Left lung (tissue), 10 donors: ENCODE data around the gene TRPT1. TPM values are rescaled to one million over a fixed set of nuclear protein-coding genes. Genes with fewer than 3 reads are reported as not detected.

Source experiments
- ATAC-seq: fragments of 200-7000 bp; cut with Tn5 transposase; one replicate; pipeline ENCODE4 v1.9.1; 2020; ENCODE audit warnings: moderate library complexity
- DNase-seq, 4 donors: peaks; one replicate each; pipeline ENCODE4 v3.0.0-alpha.2; 2013 to 2020
- H3K27ac ChIP-seq, 2 donors: fragments of 200-600 bp; sonication (generic) in 1 of 2; one replicate each; pipeline versions ENCODE4 v1.5.0 to v1.8.0; 2020 to 2021
- H3K27me3 ChIP-seq, 2 donors: fragments of 200-600 bp; sonication (generic) in 1 of 2; one replicate each; pipeline versions ENCODE4 v1.5.0 to v1.8.0; 2020 to 2021
- H3K36me3 ChIP-seq, 2 donors: fragments of 200-600 bp; sonication (generic) in 1 of 2; one replicate each; pipeline versions ENCODE4 v1.5.0 to v1.8.0; 2020 to 2021
- H3K4me1 ChIP-seq, 2 donors: fragments of 200-600 bp; one replicate each; pipeline ENCODE4 v1.8.0; 2021
- H3K4me3 ChIP-seq, 2 donors: fragments of 200-600 bp; sonication (generic) in 1 of 2; one replicate each; pipeline versions ENCODE4 v1.5.0 to v1.8.0; 2020 to 2021; ENCODE audit warnings: mild to moderate bottlenecking in 1 of 2
- H3K9me3 ChIP-seq, 2 donors: fragments of 200-600 bp; sonication (generic) in 1 of 2; one replicate each; pipeline versions ENCODE4 v1.5.0 to v1.8.0; 2020 to 2021
- intact Hi-C, 2 donors: fragments of 100-400 bp; cut with DNase I; formaldehyde crosslinking; loops; one replicate each; pipeline versions ENCODE4 v1.11.2 to v1.14.2; 2022
- polyA plus RNA-seq, 6 donors: library from polyadenylated mRNA; unstranded; fragments of 120-200 nt; gene quantifications; one replicate each; pipeline ENCODE4 v1.2.1, GENCODE V29; 2013; ENCODE audit not compliant: insufficient read length in 6 of 6
- total RNA-seq, 2 donors: library from RNA; stranded (reverse); fragmentation: NEBNext Ultra II Directional; extraction: Animal tissue kit (Norgen Biotek cat#: 25700); gene quantifications; one replicate each; pipeline ENCODE4 v1.2.1, GENCODE V29; 2021
- TF ChIP-seq, protein P1 (sequence below), 2 donors: fragments of 200-600 bp; sonication (generic) in 1 of 2; IDR thresholded peaks; one replicate each; pipeline versions ENCODE4 v1.5.0 to v1.8.0; 2021; ENCODE audit warnings: antibody characterized with exemption in 2 of 2
- donor health status: DM: no; HTN: yes; CAD: no.
- donor health status: DM: no; HTN: no; CAD: no.

The TRPT1 gene
- total and polyA plus RNA-seq, 8 donors = 26.3 to 33.2 (median 28.2) TPM

DNA sequence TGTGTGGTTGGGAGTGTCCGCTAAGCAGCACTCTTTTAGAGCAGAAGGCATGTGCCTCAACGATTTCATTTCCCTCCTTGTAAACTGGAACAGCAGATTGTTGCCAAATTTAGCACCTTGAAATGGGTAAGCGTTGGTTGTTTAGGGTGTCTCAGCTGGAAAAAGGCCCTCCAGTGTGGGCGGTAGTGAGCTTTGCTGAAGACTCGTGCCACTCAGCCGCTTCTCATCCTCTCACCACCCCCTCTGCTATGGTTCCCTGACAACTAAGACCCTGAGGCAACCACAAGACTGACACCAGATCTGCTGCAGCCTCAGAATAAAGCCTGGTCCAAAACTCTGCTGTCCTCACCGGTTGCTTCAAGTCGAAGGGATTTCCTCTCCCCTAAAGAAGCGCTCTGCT, 29.4 kb downstream of the TRPT1 start:
- no peak for ATAC-seq
- TF ChIP-seq, protein P1, sequence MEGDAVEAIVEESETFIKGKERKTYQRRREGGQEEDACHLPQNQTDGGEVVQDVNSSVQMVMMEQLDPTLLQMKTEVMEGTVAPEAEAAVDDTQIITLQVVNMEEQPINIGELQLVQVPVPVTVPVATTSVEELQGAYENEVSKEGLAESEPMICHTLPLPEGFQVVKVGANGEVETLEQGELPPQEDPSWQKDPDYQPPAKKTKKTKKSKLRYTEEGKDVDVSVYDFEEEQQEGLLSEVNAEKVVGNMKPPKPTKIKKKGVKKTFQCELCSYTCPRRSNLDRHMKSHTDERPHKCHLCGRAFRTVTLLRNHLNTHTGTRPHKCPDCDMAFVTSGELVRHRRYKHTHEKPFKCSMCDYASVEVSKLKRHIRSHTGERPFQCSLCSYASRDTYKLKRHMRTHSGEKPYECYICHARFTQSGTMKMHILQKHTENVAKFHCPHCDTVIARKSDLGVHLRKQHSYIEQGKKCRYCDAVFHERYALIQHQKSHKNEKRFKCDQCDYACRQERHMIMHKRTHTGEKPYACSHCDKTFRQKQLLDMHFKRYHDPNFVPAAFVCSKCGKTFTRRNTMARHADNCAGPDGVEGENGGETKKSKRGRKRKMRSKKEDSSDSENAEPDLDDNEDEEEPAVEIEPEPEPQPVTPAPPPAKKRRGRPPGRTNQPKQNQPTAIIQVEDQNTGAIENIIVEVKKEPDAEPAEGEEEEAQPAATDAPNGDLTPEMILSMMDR (IDR thresholded peaks at IDR 0.05) = no peak
- peak in 1 of 4 donors; percentile 4 for DNase-seq
- intact Hi-C loops = no loop called here
- Histone ChIP-seq H3K9me3 (no peaks in the 10 kb centered on the region), H3K27ac (no peak overlapping the region), H3K4me1 (peaks cover 0 to 8% of the 10 kb centered on the region in 2 donors), H3K4me3 (no peak overlapping the region), H3K27me3 (no peaks in the 10 kb centered on the region), H3K36me3 (peaks cover 0 to 93% of the 10 kb centered on the region in 2 donors)

DNA sequence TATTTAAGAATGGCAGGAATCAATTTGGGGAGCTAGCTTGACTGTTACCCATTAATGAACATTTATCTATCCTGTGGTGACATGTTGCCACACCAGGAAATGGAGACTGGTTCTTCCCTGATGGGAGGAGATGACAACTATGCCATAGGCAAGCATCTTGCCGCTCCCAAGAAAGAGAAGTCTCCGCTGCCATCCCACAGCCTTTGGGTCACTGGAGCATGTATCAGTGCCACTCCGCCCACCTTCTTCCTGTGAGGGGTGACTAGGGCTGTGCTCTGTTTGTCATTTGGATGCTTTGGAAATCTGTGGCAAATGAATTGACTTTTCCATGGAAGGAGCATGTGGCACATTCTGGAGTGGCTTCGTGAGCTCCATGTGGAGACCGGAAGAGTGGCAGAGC, 33.6 kb downstream of the TRPT1 start:
- DNase-seq (peak in 1 of 4 donors; percentile 17), ATAC-seq (peak; percentile 21)
- H3K4me3 ChIP-seq = no peak overlapping the region
- TF ChIP-seq, protein P1 (IDR thresholded peaks at IDR 0.05) = no peak
- H3K36me3 ChIP-seq = peaks cover 0 to 56% of the 10 kb centered on the region in 2 donors
- H3K27ac ChIP-seq = no peak overlapping the region
- intact Hi-C loops = no loop called here
- peaks cover 0 to 13% of the 10 kb centered on the region in 2 donors for H3K4me1 ChIP-seq
- no peaks in the 10 kb centered on the region for H3K9me3 ChIP-seq
- no peaks in the 10 kb centered on the region for H3K27me3 ChIP-seq

DNA sequence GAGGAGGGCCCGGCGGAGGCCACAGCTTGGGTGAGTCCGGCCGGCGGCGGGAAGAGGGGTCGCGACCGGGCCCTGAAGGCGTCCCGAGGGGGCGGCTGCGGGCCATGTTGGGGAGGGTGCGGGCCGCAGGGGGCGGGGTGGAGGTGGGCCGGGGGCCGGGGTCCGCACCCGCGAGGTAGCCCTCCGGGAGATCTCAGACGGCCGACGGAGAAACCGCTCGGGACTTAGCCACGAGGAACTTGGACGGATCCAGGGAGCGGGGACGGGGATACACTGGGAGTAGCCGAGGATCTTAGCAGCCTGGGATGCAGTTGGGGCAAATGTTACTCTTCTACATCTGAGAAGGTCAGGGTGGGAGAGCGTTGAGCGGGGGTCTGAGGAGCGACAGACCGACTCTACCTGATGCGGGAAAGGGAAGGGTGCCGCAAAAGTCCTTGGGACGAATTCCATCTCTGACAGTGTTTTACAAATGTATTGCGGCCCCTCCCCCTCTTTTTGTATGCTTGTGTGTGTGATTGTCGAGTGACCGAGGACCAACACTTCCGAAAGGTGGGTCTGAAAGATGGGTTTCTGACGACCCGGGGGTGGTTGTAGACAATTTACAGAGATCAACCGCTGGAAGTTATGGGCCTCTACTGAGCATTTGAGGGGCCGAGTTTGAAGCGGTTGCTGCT, 39.4 kb downstream of the TRPT1 start:
- Histone ChIP-seq H3K27ac (peak overlapping the region in 1 of 2 donors; percentile 82), H3K9me3 (no peaks in the 10 kb centered on the region), H3K4me1 (peaks cover 8 to 40% of the 10 kb centered on the region in 2 donors), H3K4me3 (no peak overlapping the region), H3K36me3 (peaks cover 0 to 5% of the 10 kb centered on the region in 2 donors), H3K27me3 (no peaks in the 10 kb centered on the region)
- TF ChIP-seq, protein P1 (IDR thresholded peaks at IDR 0.05) = no peak
- no peak for DNase-seq
- intact Hi-C loops = no loop called here
- no peak for ATAC-seq

DNA sequence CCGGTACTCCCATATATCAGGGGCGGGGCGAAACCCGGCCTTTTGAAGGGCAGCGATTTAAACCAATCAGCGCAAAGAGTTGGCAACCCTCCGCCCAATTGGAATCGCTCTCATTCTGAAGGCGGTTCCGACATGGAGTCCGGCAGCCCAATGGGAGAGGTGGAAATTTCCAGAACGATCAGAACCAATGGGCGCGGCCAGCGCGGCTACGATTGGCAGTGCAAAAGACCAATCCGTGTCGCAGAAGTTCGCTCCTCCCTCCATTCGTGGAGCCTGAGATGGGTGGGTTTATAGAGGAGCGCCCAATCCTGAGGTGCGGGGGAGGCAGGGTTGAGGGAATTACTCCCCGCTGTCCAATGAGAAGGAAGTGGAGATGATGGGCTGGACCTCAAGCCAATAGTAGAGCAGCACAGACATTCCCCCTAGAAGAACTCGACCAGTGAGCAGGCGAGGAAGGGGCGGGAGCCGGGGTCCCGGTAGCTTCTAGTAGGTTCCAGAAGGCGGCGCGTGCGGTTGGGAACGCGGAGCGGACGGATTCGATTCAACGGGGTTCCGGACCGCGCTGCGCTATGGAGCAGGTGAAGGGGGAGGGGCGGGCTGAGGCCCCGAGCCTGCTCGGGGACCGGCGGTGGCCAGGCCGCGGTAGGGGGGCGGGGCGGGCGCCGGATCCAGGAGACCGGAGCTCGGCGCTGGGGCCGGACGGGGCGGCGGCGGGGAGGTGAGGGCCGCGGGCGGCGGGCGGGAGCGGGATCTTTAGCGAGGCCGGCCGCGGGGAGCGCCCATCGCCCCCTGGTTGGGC, 40.1 kb downstream of the TRPT1 start, which contains the start of gene STIP1:
TSS of gene STIP1 (plus strand) at position 479 of the 799 bp plus-strand sequence. CDS start at position 570, 91 bp downstream.
- peak; percentile 98 to 100 (median 100) for DNase-seq
- Histone ChIP-seq H3K9me3 (no peaks in the 10 kb centered on the region), H3K4me3 (peak within 1 kb of the TSS; percentile 56 to 70), H3K36me3 (peaks cover 0 to 5% of the 10 kb centered on the region in 2 donors), H3K4me1 (peaks cover 14 to 42% of the 10 kb centered on the region in 2 donors), H3K27ac (peak within 1 kb of the TSS; percentile 96 to 100), H3K27me3 (no peaks in the 10 kb centered on the region)
- intact Hi-C loops = no loop called here
- peak; percentile 86 for ATAC-seq
- TF ChIP-seq, protein P1 (IDR thresholded peaks at IDR 0.05) = peak in 1 of 2 donors; percentile 48

DNA sequence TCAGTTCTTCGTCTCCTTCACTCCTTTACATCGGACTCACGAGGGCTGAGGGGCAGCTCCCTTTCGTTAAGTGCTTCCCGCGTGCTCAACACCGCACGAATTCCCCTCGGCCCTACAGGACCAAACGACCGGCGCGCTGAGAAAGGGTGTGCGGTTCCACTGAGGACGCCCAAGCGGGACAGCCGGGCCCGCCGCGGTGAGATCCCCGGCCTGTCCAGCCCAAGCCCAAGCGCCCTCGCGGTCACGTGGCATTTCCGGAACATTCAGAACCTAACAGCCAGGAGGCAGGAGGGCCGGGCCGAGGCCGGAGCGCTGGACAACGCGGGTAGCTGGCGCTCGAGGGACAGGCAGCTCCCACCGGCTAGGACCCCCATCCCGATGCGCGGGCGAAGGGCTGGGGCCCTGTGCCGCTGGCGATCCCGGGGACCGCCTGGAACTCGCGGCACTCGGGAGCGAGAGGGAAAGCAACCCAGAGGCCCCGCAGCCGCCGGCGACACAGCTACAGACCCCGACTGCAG, 40.8 kb downstream of the TRPT1 start:
- TF ChIP-seq, protein P1 (IDR thresholded peaks at IDR 0.05) = no peak
- peak; percentile 60 for ATAC-seq
- peak in 3 of 4 donors; percentile 84 to 95 (median 89) for DNase-seq
- Histone ChIP-seq H3K4me3 (peak overlapping the region; percentile 56 to 70), H3K27ac (peak overlapping the region; percentile 96 to 100), H3K27me3 (no peaks in the 10 kb centered on the region), H3K9me3 (no peaks in the 10 kb centered on the region), H3K4me1 (peaks cover 14 to 45% of the 10 kb centered on the region in 2 donors), H3K36me3 (peaks cover 0 to 5% of the 10 kb centered on the region in 2 donors)
- intact Hi-C loops = no loop called here
